Subcutaneous abdominal adipose tissue (tissue), 5 donors: ENCODE results near the gene SPNS2.
"Not testable (repeated sequence)": the region's sequence is repeated elsewhere in the genome, so short reads cannot be mapped to it uniquely, and the experiment has no call there.

Source experiments
- H3K27ac ChIP-seq: one replicate; pipeline ENCODE4 v1.7.0; 2013; ENCODE audit warnings: low read depth, mild to moderate bottlenecking, inconsistent platforms, low read length, moderate library complexity
- H3K27me3 ChIP-seq, 5 donors: one replicate each; pipeline ENCODE4 v1.7.0; 2013; ENCODE audit warnings: low read length in 5 of 5, inconsistent platforms in 1 of 5; ENCODE audit not compliant: control insufficient read depth in 5 of 5, insufficient read depth in 4 of 5
- H3K36me3 ChIP-seq, 5 donors: one replicate each; pipeline ENCODE4 v1.7.0; 2013; ENCODE audit warnings: low read length in 5 of 5; ENCODE audit not compliant: control insufficient read depth in 5 of 5, insufficient read depth in 5 of 5
- H3K4me1 ChIP-seq, 5 donors: one replicate each; pipeline ENCODE4 v1.7.0; 2013; ENCODE audit warnings: low read length in 5 of 5, mild to moderate bottlenecking in 3 of 5, moderate library complexity in 1 of 5; ENCODE audit not compliant: control insufficient read depth in 5 of 5, insufficient read depth in 5 of 5
- H3K4me3 ChIP-seq, 5 donors: one replicate each; pipeline ENCODE4 v1.7.0; 2013; ENCODE audit warnings: low read length in 5 of 5, low read depth in 1 of 5
- H3K9ac ChIP-seq, 5 donors: one replicate each; pipeline ENCODE4 v1.7.0; 2013; ENCODE audit warnings: low read length in 5 of 5, mild to moderate bottlenecking in 4 of 5, moderate library complexity in 3 of 5
- H3K9me3 ChIP-seq, 5 donors: one replicate each; pipeline ENCODE4 v1.7.0; 2013; ENCODE audit warnings: low read length in 5 of 5; ENCODE audit not compliant: control insufficient read depth in 5 of 5
- donor health status: healthy.
- donor health status: healthy.
- donor health status: healthy.
- donor health status: healthy.
- donor health status: healthy.

The SPNS2 gene

GRCh38 chr17:4566785-4567184 is 68.1 kb downstream of the SPNS2 start:
- no peak overlapping the region for H3K27ac ChIP-seq
- peaks cover 0 to 7% (median 2%) of the 10 kb centered on the region in 5 donors for H3K4me1 ChIP-seq
- no peaks in the 10 kb centered on the region for H3K36me3 ChIP-seq
- H3K9me3 ChIP-seq = no peaks in the 10 kb centered on the region
- H3K4me3 ChIP-seq = no peak overlapping the region
- H3K27me3 ChIP-seq = no peaks in the 10 kb centered on the region
- no peak overlapping the region for H3K9ac ChIP-seq

- H3K4me1 ChIP-seq = peaks cover 0 to 7% (median 2%) of the 10 kb centered on the region in 5 donors
- no peaks in the 10 kb centered on the region for H3K9me3 ChIP-seq
- no peaks in the 10 kb centered on the region for H3K27me3 ChIP-seq
- H3K27ac ChIP-seq = no peak overlapping the region
- H3K36me3 ChIP-seq = no peaks in the 10 kb centered on the region
- no peak overlapping the region for H3K9ac ChIP-seq
- H3K4me3 ChIP-seq = no peak overlapping the region
These were observed 70.9 kb downstream of the SPNS2 start for GRCh38 chr17:4569591-4569990.

- peaks cover 0 to 3% (median 0%) of the 10 kb centered on the region in 5 donors for H3K27me3 ChIP-seq
- H3K9me3 ChIP-seq = no peaks in the 10 kb centered on the region
- H3K36me3 ChIP-seq = no peaks in the 10 kb centered on the region
- no peak overlapping the region for H3K9ac ChIP-seq
- H3K27ac ChIP-seq = no peak overlapping the region
- no peak overlapping the region for H3K4me3 ChIP-seq
- H3K4me1 ChIP-seq = no peaks in the 10 kb centered on the region
These were observed 73.5 kb downstream of the SPNS2 start for GRCh38 chr17:4572131-4572530.

DNA sequence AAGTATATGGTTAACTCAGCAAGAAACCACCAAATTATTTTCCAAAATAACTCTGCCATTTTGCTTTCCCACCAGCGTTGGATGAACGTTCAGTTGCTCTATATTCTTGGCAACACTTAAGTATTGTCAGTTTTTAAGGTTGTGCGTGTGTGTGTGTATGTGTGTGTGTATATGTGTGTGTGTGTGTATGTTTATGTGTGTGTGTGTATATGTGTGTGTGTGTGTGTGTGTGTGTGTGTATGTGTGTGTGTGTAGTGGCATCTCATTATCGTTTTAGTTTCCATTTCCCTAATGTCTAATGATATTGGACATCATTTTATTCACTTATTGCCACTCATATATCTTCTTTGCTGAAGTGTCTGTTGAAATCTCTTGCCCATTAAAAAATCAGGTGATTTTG is 74.4 kb downstream of the SPNS2 start:
- no peak overlapping the region for H3K9ac ChIP-seq
- H3K4me1 ChIP-seq = no peaks in the 10 kb centered on the region
- H3K9me3 ChIP-seq = no peaks in the 10 kb centered on the region
- no peaks in the 10 kb centered on the region for H3K36me3 ChIP-seq
- H3K27ac ChIP-seq = no peak overlapping the region
- no peak overlapping the region for H3K4me3 ChIP-seq
- H3K27me3 ChIP-seq = peaks cover 0 to 3% (median 0%) of the 10 kb centered on the region in 5 donors

- no peaks in the 10 kb centered on the region for H3K9me3 ChIP-seq
- H3K9ac ChIP-seq = no peak overlapping the region
- H3K4me1 ChIP-seq = no peaks in the 10 kb centered on the region
- H3K27me3 ChIP-seq = peaks cover 0 to 3% (median 0%) of the 10 kb centered on the region in 5 donors
- H3K27ac ChIP-seq = no peak overlapping the region
- no peak overlapping the region for H3K4me3 ChIP-seq
- no peaks in the 10 kb centered on the region for H3K36me3 ChIP-seq
These were observed 75.0 kb downstream of the SPNS2 start for GRCh38 chr17:4573669-4574068.

GRCh38 chr17:4574448-4575045 is 75.9 kb downstream of the SPNS2 start:
- Histone ChIP-seq H3K4me1 (no peaks in the 10 kb centered on the region), H3K36me3 (no peaks in the 10 kb centered on the region), H3K9me3 (no peaks in the 10 kb centered on the region), H3K27me3 (peaks cover 0 to 6% (median 2%) of the 10 kb centered on the region in 5 donors), H3K27ac (no peak overlapping the region), H3K9ac (no peak overlapping the region), H3K4me3 (no peak overlapping the region)

GRCh38 chr17:4576161-4576558 is 77.5 kb downstream of the SPNS2 start:
- Histone ChIP-seq H3K27ac (no peak overlapping the region), H3K9ac (no peak overlapping the region), H3K4me1 (no peaks in the 10 kb centered on the region), H3K4me3 (no peak overlapping the region), H3K9me3 (no peaks in the 10 kb centered on the region), H3K36me3 (no peaks in the 10 kb centered on the region), H3K27me3 (peaks cover 0 to 10% (median 8%) of the 10 kb centered on the region in 5 donors)

DNA sequence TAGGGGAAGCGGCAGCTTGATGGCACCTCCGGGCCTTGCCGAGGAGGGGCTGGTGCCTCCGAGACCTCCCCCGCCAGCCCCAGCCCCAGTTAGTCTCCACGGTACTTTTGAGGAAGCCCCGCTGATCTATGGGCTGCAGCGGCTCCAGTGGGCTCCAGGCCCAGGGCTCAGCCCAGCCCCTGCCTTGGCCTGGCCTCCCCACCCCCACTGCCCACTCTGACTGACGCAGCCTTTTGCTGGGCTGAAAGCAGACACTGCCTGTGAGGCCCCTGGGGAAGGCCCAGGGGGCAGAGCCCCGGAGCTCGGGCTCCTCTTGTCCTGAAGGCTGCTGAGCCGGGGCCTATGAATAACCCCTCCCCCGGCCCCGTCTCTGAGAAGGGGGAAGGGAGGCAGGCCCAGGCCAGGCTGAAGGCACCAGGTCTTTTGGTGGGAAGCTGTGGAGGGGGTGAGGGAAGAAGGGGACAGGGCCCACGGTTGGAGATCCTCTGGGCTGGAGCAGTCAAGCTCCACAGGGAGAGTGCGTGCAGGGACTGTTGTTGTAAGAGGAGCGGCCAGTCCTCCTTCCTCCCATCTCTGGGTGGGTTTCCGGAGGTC is 78.1 kb downstream of the SPNS2 start:
- no peaks in the 10 kb centered on the region for H3K9me3 ChIP-seq
- no peaks in the 10 kb centered on the region for H3K4me1 ChIP-seq
- H3K27me3 ChIP-seq = peaks cover 0 to 17% (median 13%) of the 10 kb centered on the region in 5 donors
- no peak overlapping the region for H3K9ac ChIP-seq
- H3K36me3 ChIP-seq = no peaks in the 10 kb centered on the region
- H3K27ac ChIP-seq = no peak overlapping the region
- no peak overlapping the region for H3K4me3 ChIP-seq

GRCh38 chr17:4577386-4577993 is 78.8 kb downstream of the SPNS2 start:
- Histone ChIP-seq H3K27me3 (peaks cover 2 to 23% (median 18%) of the 10 kb centered on the region in 5 donors), H3K9me3 (no peaks in the 10 kb centered on the region), H3K27ac (no peak overlapping the region), H3K4me1 (no peaks in the 10 kb centered on the region), H3K9ac (no peak overlapping the region), H3K36me3 (no peaks in the 10 kb centered on the region), H3K4me3 (no peak overlapping the region)

DNA sequence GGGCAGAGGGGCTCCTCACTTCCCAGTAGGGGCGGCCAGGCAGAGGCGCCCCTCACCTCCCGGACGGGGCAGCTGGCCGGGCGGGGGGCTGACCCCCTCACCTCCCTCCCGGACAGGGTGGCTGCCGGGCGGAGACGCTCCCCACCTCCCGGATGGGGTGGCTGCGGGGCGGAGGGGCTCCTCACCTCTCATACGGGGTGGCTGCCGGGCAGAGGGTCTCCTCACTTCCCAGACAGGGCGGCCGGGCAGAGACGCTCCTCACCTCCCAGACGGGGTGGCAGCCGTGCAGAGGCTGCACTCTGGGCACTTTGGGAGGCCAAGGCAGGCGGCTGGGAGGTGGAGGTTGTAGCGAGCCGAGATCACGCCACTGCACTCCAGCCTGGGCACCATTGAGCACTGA is 79.7 kb downstream of the SPNS2 start:
- H3K4me1 ChIP-seq, H3K27ac ChIP-seq, H3K9me3 ChIP-seq, H3K9ac ChIP-seq, H3K36me3 ChIP-seq, H3K4me3 ChIP-seq: not testable (repeated sequence)
- peaks cover 10 to 32% (median 27%) of the 10 kb centered on the region in 5 donors for H3K27me3 ChIP-seq
